ENCODE data around the gene LILRB5.
A peak's percentile ranks its signal among the peaks of the same experiment; 100 is the strongest.
"Not testable (repeated sequence)": the region's sequence is repeated elsewhere in the genome, so short reads cannot be mapped to it uniquely, and the experiment has no call there.

LILRB5 gene

GRCh38 chr19:54242234-54242633 lies 14.8 kb downstream of the LILRB5 start:
- not testable (repeated sequence) for DNase-seq (ENCODE audit: low read depth)

GRCh38 chr19:54240372-54241336 lies 16.4 kb downstream of the LILRB5 start:
- not testable (repeated sequence) for DNase-seq (ENCODE audit: low read depth)

- not testable (repeated sequence) for DNase-seq (ENCODE audit: low read depth)
Measured at GRCh38 chr19:54239491-54240371, 17.3 kb downstream of the LILRB5 start.

GRCh38 chr19:54233941-54234340 lies 23.1 kb downstream of the LILRB5 start:
- DNase-seq (ENCODE audit: low read depth), result no peak

GRCh38 chr19:54231077-54231931 lies 25.8 kb downstream of the LILRB5 start:
- DNase-seq (ENCODE audit: low read depth), result peak; percentile 61

- no peak for DNase-seq (ENCODE audit: low read depth)
Measured at GRCh38 chr19:54230031-54230430, 27.0 kb downstream of the LILRB5 start.

- DNase-seq (ENCODE audit: low read depth), result no peak
Measured at GRCh38 chr19:54229146-54229545, 27.9 kb downstream of the LILRB5 start.

- not testable (repeated sequence) for DNase-seq (ENCODE audit: low read depth)
Measured at GRCh38 chr19:54224619-54225018, 32.5 kb downstream of the LILRB5 start.

GRCh38 chr19:54223937-54224281 lies 33.2 kb downstream of the LILRB5 start:
- not testable (repeated sequence) for DNase-seq (ENCODE audit: low read depth)

GRCh38 chr19:54223277-54223936 lies 33.7 kb downstream of the LILRB5 start:
- not testable (repeated sequence) for DNase-seq (ENCODE audit: low read depth)

- DNase-seq (ENCODE audit: low read depth), result not testable (repeated sequence)
Measured at GRCh38 chr19:54222474-54223276, 34.4 kb downstream of the LILRB5 start, which contains the start of gene LILRB3. Gene LILRB3, minus strand, starts transcription at chr19:54223007. Its CDS starts 31 bp downstream, at chr19:54222976.

- DNase-seq (ENCODE audit: low read depth), result not testable (repeated sequence)
Measured at GRCh38 chr19:54221947-54222346, 35.1 kb downstream of the LILRB5 start.

- not testable (repeated sequence) for DNase-seq (ENCODE audit: low read depth)
Measured at GRCh38 chr19:54219702-54220101, 37.4 kb downstream of the LILRB5 start.

GRCh38 chr19:54218960-54219661 lies 38.0 kb downstream of the LILRB5 start:
- no peak for DNase-seq (ENCODE audit: low read depth)

GRCh38 chr19:54218259-54218658 lies 38.8 kb downstream of the LILRB5 start:
- no peak for DNase-seq (ENCODE audit: low read depth)

GRCh38 chr19:54217517-54218247 lies 39.4 kb downstream of the LILRB5 start:
- DNase-seq (ENCODE audit: low read depth), result not testable (repeated sequence)

GRCh38 chr19:54216869-54217268 lies 40.2 kb downstream of the LILRB5 start:
- DNase-seq (ENCODE audit: low read depth), result no peak

- DNase-seq (ENCODE audit: low read depth), result not testable (repeated sequence)
Measured at GRCh38 chr19:54214734-54215133, 42.3 kb downstream of the LILRB5 start.

- DNase-seq (ENCODE audit: low read depth), result not testable (repeated sequence)
Measured at GRCh38 chr19:54214217-54214616, 42.9 kb downstream of the LILRB5 start.

Measured in GM04504 (cell line).